SK-N-SH (cell line): ENCODE results near the gene ABHD3.

ENCODE experiments used
- CTCF ChIP-seq: fragments of 200-600 bp; sonication (generic); IDR thresholded peaks from 2 replicates; pipeline ENCODE4 v1.6.1; 2017; ENCODE audit warnings: antibody characterized with exemption, mild to moderate bottlenecking, moderate library complexity
- EZH2phosphoT487 ChIP-seq: fragments of 200-600 bp; sonication (generic); IDR thresholded peaks from 2 replicates; pipeline ENCODE4 v1.6.1; 2017; ENCODE audit warnings: low read depth, mixed run types, mild to moderate bottlenecking, antibody characterized with exemption, moderate library complexity, borderline replicate concordance
- FOXJ3 ChIP-seq: sonication (generic); formaldehyde crosslinking; IDR thresholded peaks from 2 replicates; pipeline ENCODE4 v1.5.1; 2020; ENCODE audit warnings: mild to moderate bottlenecking, missing genetic modification reagents
- GABPA ChIP-seq: IDR thresholded peaks from 2 replicates; pipeline ENCODE4 v1.4.0; 2012; ENCODE audit warnings: low read depth, mild to moderate bottlenecking
- GATA2 ChIP-seq: sonication (generic); formaldehyde crosslinking; IDR thresholded peaks from 2 replicates; pipeline ENCODE4 v1.5.0; 2020; ENCODE audit warnings: mild to moderate bottlenecking, missing genetic modification reagents
- MAX ChIP-seq: IDR thresholded peaks from 2 replicates; pipeline ENCODE4 v1.4.0; 2012; ENCODE audit warnings: low read depth
- POLR2AphosphoS5 ChIP-seq: IDR thresholded peaks from 2 replicates; pipeline ENCODE4 v1.6.1; 2012; ENCODE audit warnings: low read depth, low read length
- RAD21 ChIP-seq: IDR thresholded peaks from 2 replicates; pipeline ENCODE4 v1.6.1; 2012; ENCODE audit warnings: mild to moderate bottlenecking, low read length
- RCOR1 ChIP-seq: fragments of 150-350 bp; IDR thresholded peaks from 2 replicates; pipeline ENCODE4 v1.6.1; 2017; ENCODE audit warnings: antibody characterized with exemption, low read length
- SMC3 ChIP-seq: IDR thresholded peaks from 2 replicates; pipeline ENCODE4 v1.6.1; 2012; ENCODE audit warnings: low read depth, low read length, improper control_type of control experiment
- TCF12 ChIP-seq: IDR thresholded peaks from 2 replicates; pipeline ENCODE4 v1.4.0; 2012
- TEAD4 ChIP-seq: IDR thresholded peaks from 2 replicates; pipeline ENCODE4 v1.4.0; 2012; ENCODE audit warnings: mild to moderate bottlenecking, borderline replicate concordance; ENCODE audit not compliant: insufficient read depth

GRCh38 chr18:21664069-21664468 is 40.5 kb downstream of the ABHD3 start:
- no peak for TF ChIP-seq CTCF
- TF ChIP-seq RAD21: no peak
- no peak for TF ChIP-seq POLR2AphosphoS5
- no peak for TF ChIP-seq EZH2phosphoT487
- no peak for TF ChIP-seq GATA2
- TF ChIP-seq FOXJ3 (CRISPR knock-in tag): no peak
- no peak for TF ChIP-seq TEAD4
- no peak for TF ChIP-seq RCOR1
- TF ChIP-seq SMC3: no peak
- TF ChIP-seq TCF12: no peak
- no peak for TF ChIP-seq MAX
- TF ChIP-seq GABPA: no peak
